ENCODE measurements around the gene CNOT4.
"Not testable (repeated sequence)": the region's sequence is repeated elsewhere in the genome, so short reads cannot be mapped to it uniquely, and the experiment has no call there.

CNOT4 gene

GRCh38 chr7:135459076-135459475 lies 50.8 kb downstream of the CNOT4 start:
- DNase-seq (ENCODE audit: low read depth, low spot score): no peak

DNA sequence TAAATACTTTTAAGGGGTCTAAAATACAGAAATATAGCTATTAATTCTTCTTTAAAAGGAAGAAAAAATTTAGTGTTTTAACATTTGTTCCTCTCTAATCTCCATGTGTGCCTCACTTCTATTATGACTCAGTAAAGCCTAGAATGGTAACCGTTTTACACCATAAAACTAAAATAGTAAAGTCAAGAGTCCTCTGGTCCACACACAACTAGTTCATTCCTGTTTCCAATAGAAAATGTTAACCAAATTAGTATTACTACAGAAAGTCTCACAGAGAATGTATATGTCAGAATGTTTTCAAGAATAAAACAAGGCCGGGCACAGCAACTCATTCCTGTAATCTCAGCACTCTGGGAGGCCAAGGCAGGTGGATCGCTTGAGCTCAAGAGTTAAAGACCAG lies 55.8 kb downstream of the CNOT4 start:
- no peak for DNase-seq (ENCODE audit: low read depth, low spot score)

- no peak for DNase-seq (ENCODE audit: low read depth, low spot score)
Measured at GRCh38 chr7:135449436-135449835, 60.5 kb downstream of the CNOT4 start.

DNA sequence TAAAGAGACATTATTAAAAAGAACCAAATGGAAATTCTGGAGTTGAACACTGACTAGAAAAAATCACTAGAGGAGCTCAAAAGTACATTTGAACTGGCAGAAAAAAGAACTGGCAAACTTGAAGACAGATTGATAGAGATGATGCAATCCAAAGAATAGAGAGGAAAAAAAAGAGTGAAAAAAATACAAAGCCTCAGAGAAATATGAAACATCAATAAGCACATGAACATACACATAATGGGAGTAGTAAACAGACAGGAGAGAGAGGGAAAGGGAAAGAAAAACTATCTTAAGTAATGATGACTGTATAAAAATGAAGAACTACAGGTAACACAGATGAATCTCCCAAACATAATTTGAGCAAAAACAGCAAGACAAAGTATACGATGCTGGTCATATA lies 61.1 kb downstream of the CNOT4 start:
- no peak for DNase-seq (ENCODE audit: low read depth, low spot score)

DNA sequence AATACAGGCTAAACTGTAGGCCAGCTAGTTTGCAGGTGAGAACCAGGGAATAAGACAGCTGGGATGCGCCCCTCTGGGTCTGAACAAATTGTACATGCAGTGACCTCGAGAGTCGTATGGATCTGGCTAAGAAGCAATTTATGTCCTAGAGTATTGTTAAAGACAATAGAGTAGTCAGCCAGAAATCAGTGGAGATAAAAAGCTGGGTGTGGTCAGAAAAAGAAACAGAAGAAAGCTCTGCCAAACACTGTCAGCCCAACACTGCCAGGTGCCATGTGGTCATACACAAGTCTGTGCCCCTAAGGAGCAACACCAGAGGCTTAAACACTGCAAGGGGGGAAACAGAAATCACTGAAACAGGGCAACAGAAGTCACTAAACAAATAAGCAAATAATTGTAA lies 62.2 kb downstream of the CNOT4 start:
- DNase-seq (ENCODE audit: low read depth, low spot score): no peak

GRCh38 chr7:135445690-135446089 lies 64.2 kb downstream of the CNOT4 start:
- no peak for DNase-seq (ENCODE audit: low read depth, low spot score)

- not testable (repeated sequence) for DNase-seq (ENCODE audit: low read depth, low spot score)
Measured at GRCh38 chr7:135445266-135445665, 64.6 kb downstream of the CNOT4 start.

- DNase-seq (ENCODE audit: low read depth, low spot score): no peak
Measured at GRCh38 chr7:135441791-135442190, 68.1 kb downstream of the CNOT4 start.

GRCh38 chr7:135434047-135434446 lies 75.9 kb downstream of the CNOT4 start:
- DNase-seq (ENCODE audit: low read depth, low spot score): no peak

GRCh38 chr7:135430626-135431025 lies 79.3 kb downstream of the CNOT4 start:
- DNase-seq (ENCODE audit: low read depth, low spot score): no peak

- DNase-seq (ENCODE audit: low read depth, low spot score): no peak
Measured at GRCh38 chr7:135428879-135429278, 81.0 kb downstream of the CNOT4 start.

DNA sequence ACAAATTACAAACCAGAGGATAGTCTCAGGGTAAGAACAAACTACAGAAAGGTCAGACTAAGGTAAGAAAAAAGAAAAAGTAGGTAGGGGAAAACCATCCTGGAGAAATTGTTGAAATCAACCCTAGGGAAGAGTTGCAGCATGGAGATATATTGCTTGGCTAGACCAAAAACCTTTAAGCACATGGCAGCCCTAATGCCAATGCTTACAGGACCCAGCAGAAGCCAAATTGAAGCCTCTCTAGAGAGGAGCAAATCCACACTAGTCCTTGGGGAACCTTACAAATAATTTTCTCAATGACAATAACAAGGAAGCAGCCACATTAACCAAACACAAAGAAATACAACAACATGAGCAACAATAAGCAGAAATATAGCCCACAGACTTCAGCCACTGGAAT lies 81.9 kb downstream of the CNOT4 start:
- DNase-seq (ENCODE audit: low read depth, low spot score): no peak

DNA sequence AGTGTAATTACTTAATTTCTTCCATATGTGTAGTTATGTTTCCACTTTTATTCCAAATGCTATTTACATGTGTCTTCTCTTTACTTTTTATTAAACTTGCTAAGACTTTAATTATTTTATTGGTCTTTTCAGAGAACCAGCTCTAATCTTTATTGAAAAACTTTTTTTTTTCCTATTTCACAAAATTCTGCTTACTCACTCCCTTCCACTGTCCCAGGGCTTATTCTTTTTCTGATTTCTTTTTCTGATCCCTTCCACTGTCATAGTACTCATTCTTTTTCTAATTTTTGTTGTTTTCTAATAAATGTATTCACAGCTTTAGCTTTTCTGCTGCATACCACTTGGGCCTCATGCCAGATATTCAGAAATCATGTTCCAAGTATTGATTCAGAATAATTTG lies 82.7 kb downstream of the CNOT4 start:
- no peak for DNase-seq (ENCODE audit: low read depth, low spot score)

DNA sequence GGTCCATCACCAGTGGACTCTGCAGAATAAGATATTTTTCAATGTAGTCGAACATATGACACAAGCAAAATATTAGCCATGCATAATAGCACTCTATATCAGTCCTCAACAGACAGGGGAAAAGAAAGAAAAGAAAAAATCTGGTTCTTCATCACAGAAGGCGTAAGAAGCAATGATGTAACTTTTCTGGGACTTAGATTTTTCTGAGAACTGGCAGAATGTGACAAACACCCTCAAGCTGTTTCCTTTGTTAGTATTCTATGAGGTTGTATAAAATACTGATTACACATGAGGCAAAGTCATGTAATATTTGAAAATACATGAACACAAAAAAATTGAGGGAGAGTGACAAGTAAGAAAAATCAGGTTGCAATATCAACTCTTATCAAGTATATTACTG lies 84.9 kb downstream of the CNOT4 start:
- no peak for DNase-seq (ENCODE audit: low read depth, low spot score)

- DNase-seq (ENCODE audit: low read depth, low spot score): no peak
Measured at GRCh38 chr7:135420786-135421185, 89.1 kb downstream of the CNOT4 start.

DNA sequence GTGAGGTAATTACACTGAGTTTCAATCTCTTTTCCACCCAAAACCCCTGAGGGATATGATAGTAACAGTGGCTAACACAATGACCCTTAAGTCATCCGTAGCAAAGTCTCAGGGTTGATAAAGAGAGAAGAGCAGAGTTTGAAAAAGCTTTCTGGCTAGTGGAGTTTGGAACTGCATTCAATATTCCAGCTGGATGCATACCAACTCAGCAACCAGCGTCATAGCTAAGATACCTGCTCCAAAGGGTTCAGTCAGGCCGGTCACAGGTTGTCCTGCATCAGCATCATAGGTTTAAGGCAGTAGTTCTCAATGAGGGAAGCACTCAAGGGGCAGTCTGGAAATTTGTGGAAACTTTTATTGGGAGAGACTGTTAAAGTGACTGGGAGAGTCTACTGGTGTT lies 93.5 kb downstream of the CNOT4 start:
- DNase-seq (ENCODE audit: low read depth, low spot score): no peak

DNA sequence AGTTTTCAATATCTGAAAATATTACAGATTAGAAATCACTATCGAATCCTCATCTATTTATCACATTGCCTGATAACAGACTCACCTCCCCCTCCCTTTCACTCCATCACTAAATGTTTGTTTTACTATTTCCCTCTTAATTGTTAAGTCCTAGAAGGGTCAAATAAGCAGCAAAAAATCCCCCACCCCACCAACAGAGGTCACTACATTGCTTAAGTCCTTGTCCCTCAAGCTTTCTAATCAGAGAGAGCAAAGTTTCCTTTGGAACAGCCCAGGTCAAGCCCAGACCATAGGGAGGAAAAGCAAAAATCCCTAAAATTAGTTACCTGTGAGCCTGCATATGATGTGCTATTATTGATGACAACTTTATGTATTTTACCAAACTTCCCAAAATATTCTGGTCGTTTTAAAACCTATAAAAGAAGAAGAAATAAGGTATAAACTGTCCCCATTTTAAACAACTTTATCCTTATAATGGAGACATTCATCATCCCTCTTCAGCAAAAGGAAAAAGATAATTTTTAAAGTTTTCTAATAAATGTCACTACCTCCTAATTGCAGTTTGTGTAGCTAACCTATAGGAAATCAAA lies 95.0 kb downstream of the CNOT4 start:
- no peak for DNase-seq (ENCODE audit: low read depth, low spot score)

DNA sequence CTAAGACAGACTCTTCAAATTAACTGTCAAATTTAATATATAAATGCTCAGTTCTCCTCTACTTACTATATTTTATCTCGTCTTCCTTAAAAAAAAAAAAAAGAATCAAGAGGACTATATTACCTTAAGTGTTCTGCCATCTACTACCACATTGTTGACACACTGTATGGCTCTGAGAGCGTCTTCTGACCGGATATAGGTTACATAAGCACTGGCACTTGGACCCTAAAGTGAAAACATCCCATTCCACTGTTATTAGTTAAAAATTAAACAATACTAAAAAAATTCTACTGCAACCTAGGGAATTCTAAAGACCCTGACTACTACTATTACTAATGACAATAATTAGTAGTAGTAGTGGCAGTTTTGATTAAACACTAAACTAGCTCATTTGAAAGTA lies 95.7 kb downstream of the CNOT4 start:
- no peak for DNase-seq (ENCODE audit: low read depth, low spot score)

DNA sequence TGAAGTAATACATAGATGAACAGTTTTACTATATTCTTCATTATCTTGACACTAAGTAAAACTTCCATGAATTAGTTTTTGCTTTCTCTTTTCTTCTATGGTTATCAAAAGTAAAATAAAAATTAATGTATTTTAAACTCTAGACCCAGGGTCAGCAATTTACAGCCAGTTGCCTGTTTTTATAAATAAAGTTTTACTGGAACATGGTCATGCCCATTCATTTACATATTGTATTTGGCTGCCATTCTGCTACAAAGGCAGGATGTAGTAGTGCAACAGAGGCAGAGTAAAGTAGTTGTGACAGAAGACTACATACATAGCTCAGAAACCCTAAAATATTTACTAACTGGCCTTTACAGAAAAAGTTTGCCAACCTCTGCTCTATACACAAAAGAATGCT lies 98.8 kb downstream of the CNOT4 start:
- DNase-seq (ENCODE audit: low read depth, low spot score): no peak

DNA sequence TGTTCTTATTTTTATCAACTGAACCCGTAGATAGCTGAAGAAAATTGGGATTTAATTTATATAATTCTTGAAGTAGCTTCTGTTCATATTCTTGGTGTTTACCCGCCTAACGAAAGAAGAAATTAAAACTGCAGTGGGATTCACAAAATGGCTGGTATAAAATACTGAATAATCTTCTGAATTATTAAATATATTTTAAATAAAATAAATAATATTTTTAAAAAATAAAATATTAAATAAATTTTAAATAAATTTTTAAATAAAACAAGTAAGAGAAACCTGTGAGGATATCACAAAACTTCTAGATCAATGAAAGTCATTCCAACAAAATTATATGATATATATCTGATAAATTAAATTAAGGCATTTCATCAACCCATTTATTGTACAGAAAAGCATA lies 99.4 kb downstream of the CNOT4 start:
- DNase-seq (ENCODE audit: low read depth, low spot score): no peak

DNA sequence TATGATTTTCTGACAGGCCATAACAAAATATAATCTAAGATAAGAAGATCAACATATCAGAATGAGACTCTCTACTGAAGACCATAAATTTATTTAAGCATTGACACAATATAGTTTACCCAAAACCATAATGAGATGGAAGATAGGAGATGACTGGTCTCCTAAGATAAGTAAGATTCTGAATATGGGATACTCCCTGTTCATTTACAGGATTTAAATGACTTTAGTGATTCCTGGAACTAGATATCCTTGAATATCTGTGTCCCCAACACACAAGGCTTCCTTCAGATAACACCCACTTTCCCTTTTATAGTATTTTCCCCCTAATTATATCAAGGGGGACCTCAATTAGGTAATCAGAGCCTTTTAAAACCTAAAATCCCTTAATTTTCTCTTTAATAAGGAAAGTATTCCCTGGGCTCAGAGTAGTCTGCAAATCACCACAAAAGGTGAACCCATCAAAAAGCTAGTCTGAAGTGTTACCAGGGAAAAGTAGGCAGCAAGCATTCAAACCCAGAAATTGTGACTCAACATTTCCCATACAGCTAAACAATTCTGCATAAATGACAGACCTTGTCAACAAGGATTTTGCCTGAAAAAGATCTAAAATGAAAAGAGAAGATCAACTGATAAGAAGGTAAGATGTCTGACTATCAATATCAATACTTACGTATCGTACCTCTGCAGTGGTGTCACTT lies 99.9 kb downstream of the CNOT4 start:
- DNase-seq (ENCODE audit: low read depth, low spot score): no peak

- DNase-seq (ENCODE audit: low read depth, low spot score): no peak
Measured at GRCh38 chr7:135407884-135408283, 102.0 kb downstream of the CNOT4 start.

GRCh38 chr7:135406918-135407317 lies 103.0 kb downstream of the CNOT4 start:
- DNase-seq (ENCODE audit: low read depth, low spot score): no peak

GRCh38 chr7:135405969-135406368 lies 103.9 kb downstream of the CNOT4 start:
- DNase-seq (ENCODE audit: low read depth, low spot score): no peak
